LoVo (cell line): ENCODE results near the gene TPM4.
"Not testable (repeated sequence)": the region's sequence is repeated elsewhere in the genome, so short reads cannot be mapped to it uniquely, and the experiment has no call there.

Experiments used
- DNase-seq: peaks from one replicate; pipeline ENCODE4 v3.0.0-alpha.2; 2016; ENCODE audit warnings: low spot score

TPM4 gene

DNA sequence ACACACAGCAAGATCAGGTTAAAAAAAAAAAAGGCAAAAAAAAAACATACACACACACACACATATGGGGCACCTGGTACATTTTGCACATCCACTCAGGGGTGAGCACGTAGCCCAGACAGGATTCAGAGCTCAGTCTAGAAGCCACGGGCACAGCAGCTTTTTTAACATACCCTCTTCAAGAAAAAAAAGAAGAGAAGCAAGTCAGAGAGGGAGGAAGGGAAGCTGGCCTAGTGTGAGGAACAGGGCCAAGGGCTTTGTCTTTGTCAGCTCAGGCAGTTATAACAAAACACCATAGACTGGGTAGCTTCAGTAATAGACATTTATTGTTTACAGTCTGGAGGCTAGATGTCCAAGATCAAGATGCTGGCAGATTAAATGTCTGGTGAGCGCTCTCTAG, 2.3 kb upstream of the TPM4 start:
- no peak for DNase-seq

- DNase-seq = no peak
These were observed 1.6 kb upstream of the TPM4 start for GRCh38 chr19:16074488-16075365.

GRCh38 chr19:16075430-16076153, 703 bp upstream of the TPM4 start:
- DNase-seq = no peak

DNA sequence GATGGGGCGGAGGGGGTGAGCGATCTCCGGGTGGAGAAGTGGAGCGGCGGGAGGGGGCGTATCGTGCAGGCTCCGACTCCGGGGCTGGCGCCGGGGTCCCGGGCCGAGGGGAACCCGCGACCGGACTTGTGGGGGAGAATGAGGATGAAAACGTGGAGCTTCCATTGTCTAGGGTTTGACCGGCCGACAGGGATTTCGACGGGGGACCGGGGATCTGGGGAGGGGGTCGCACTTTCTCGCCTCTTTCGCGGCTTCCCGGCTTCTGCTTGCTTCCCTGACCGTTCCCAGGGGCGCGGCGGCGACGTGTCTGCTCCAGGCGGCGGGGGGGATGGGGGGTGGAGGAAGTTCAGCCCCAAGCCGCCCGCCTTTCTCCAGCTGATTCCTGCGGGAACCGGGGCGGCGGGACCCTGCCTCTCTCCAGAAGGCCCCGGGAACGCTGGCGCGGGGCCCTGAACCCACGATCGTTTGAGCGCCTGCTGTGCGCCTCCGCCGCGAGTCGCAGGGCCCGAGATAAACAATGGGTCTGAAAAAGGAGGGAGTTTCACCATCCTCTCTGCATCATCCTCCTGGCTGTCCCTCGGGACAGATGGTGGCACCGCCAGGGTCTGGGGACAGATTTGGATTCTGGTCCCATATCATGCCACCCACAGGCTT, 790 bp downstream of the TPM4 start:
- no peak for DNase-seq

GRCh38 chr19:16077984-16078758, 1.9 kb downstream of the TPM4 start:
- DNase-seq = no peak

GRCh38 chr19:16078759-16079707, 2.7 kb downstream of the TPM4 start:
- peak; percentile 56 for DNase-seq

- DNase-seq = no peak
These were observed 7.9 kb downstream of the TPM4 start for GRCh38 chr19:16084067-16084685.

DNA sequence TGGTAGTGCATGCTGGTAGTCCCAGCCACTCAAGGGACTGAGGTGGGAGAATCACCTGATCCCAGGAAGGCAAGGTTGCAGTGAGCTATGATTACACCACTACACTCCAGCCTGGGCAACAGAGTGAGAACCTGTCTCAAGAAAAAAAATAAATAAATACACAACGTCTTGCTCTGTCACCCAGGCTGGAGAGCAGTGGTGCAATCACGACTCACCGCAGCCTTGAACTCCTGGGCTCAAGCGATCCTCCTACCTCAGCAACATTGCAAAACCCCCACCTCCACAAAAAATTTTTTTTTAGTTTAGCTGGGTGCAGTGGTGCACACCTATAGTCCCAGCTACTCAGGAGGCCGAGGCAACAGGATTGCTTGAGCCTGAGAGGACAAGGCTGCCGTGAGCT, 8.8 kb downstream of the TPM4 start:
- DNase-seq = no peak

DNA sequence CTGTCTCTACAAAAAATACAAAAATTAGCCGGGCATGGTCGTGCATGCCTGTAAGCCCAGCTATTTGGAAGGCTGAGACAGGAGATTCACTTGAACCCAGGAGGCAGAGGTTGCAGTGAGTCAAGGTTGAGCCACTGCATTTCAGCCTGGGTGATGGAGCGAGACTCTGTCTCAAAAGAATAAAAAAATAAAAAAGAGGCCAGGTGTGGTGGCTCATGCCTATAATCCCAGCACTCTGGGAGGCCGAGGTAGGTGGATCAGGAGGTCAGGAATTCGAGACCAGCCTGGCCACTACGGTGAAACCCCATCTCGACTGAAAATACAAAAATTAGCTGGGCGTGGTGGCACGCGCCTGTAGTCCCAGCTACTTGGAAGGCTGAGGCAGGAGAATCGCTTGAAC, 11.1 kb downstream of the TPM4 start:
- not testable (repeated sequence) for DNase-seq

DNA sequence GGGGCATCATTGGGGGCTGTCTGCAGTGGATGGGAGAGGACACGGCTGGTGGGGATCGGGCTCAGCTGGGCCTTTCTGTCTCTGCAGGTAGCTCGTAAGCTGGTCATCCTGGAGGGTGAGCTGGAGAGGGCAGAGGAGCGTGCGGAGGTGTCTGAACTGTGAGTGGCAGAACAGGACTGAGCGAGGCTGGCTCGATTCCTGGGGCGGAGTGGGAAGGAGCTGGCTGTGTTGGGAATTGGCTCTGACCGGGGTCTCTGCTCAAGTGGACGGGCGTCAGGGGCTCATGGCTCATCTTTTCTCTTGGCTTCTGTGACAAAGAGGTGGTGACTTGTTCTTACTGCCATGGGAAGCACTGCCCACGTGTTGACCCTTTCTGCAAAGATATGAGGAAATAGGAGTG, 11.6 kb downstream of the TPM4 start:
- DNase-seq = no peak

DNA sequence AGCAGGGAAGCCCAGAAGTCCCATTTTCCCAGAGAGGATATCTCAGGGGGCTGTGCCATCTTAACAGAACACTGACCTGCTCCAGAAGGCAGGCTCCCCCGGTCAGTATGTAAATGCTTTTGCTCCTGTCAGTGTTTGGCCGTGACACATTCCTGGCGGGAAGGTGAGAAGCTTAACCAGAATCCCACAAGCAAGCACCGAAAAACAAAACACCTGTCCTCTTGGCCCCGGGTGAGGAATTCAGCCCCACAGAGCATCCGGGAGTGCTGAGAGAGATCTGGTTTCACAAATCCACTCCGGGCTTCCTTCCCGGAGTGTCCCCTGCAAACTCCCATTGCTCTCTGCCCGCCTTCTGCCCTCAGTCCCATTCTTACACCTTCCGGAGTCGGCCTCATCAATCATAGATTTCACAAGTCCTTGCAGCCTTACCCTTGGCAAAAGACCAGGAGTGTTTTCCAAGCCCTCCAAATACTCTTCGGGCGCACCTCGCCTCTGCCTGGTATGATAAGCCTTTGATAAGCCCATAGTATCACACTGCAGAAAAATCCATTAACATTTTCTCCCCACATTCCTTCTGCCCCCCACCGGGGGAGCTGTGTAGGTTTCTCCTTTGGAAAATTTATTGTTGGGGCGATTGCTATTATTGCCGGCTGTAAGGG, 12.2 kb downstream of the TPM4 start:
- DNase-seq = no peak

DNA sequence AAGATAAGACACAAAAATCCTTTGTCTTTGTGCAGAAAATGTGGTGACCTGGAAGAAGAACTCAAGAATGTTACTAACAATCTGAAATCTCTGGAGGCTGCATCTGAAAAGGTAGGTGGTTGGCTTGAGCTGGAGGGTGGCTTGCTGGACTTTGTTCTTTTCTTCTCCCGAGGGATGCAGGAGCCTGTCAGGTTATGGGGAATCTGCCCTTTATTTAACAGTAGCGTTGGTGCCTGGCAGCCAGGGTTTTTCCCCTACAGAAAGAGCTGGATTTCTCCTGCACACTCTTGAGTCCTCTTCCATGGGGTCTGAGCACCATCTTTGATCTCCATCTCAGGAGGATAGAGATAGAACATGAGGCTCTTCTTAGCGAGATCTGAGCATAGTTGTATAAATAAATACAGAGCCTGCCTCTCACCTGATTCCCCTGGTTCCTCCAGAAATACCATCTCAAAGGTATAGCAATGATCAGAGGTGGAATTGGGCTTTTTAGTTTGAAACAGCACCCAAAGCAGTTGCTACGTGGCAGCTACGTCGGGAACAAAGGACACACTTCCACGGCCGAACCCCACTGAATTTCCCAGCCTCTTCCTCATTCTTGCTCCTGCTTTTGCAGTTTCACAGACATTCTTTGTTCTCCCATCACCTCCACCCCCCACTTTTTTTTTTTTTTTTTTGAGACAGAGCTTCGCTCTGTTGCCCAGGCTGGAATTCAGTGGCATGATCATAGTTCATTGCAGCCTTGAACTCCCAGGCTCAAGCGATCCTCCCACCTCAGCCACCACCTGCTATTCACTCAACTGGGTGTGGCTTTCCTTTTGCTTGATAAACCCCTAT, 12.9 kb downstream of the TPM4 start:
- DNase-seq = no peak

GRCh38 chr19:16091546-16092475, 15.5 kb downstream of the TPM4 start:
- DNase-seq = no peak

GRCh38 chr19:16094360-16095070, 18.2 kb downstream of the TPM4 start:
- DNase-seq = no peak

GRCh38 chr19:16095071-16095571, 18.8 kb downstream of the TPM4 start:
- no peak for DNase-seq

DNA sequence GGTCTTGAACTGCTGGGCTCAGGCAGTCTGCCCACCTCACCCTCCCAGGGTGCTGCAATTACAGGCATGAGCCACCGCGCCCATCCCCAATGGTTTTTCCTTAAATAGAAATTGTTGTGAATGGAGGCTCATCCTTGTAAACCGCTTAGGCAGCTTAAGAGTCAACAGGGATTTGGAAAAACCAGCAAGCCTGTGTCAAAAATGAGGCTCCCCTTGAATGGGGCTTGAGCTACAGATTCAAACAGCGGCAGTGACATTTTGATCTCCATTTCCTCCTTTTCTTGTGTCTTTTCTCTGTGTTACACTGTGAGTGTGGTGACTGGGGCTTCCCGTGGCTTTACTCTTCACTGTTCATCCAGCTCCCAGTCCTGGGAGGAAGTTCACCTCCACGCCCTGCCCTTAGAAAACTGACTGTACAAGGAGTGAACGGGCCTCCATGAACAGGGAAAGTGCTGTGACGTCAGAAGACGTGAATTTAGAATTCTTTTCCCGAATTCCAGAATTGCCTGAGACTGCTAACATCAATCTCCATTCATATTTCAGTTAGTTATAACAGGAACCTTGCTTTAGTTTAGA, 20.1 kb downstream of the TPM4 start:
- no peak for DNase-seq

DNA sequence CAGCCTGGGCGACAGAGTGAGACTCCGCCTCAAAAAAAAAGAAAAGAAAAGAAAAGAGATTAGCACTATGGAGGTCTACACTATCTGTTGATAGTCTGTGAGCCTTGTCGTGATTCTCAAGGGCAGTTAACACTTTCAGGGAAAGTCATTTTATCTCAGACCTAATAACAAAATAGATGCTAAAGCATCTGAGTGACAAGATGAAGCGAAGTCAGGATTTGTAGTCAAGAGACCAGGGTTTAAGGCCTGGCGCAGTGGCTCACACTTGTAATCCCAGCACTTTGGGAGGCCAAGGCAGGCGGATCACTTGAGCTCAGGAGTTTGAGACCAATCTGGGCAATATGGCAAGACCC, 22.1 kb downstream of the TPM4 start:
- DNase-seq = no peak
